AML-193 (cell line): Measurements from ENCODE around the gene MAVS.
"Not testable (repeated sequence)": the region's sequence is repeated elsewhere in the genome, so short reads cannot be mapped to it uniquely, and the experiment has no call there.

ENCODE experiments used
- DNase-seq, 2 experiments: peaks; one replicate each; lab custom pipeline; 2025; lab: John Stamatoyannopoulos, UW

The MAVS gene

GRCh38 chr20:3888622-3889488 is 42.2 kb downstream of the MAVS start, which contains the start of gene PANK2:
PANK2 (plus strand) TSS chr20:3889387.
- DNase-seq = peak; percentile 90 to 91

- DNase-seq = no peak
These were observed 43.1 kb downstream of the MAVS start for GRCh38 chr20:3889489-3890397.

- peak; percentile 19 to 30 for DNase-seq
These were observed 43.7 kb downstream of the MAVS start for GRCh38 chr20:3890398-3890751.

- DNase-seq = no peak
These were observed 44.6 kb downstream of the MAVS start for GRCh38 chr20:3890999-3891929.

GRCh38 chr20:3894796-3895195 is 48.2 kb downstream of the MAVS start:
- DNase-seq = no peak

GRCh38 chr20:3896302-3896701 is 49.7 kb downstream of the MAVS start:
- DNase-seq = no peak

GRCh38 chr20:3896853-3897583 is 50.4 kb downstream of the MAVS start:
- no peak for DNase-seq

- not testable (repeated sequence) for DNase-seq
These were observed 51.5 kb downstream of the MAVS start for GRCh38 chr20:3898181-3898580.

- DNase-seq = no peak
These were observed 52.0 kb downstream of the MAVS start for GRCh38 chr20:3898639-3899038.

- no peak for DNase-seq
These were observed 53.6 kb downstream of the MAVS start for GRCh38 chr20:3900187-3900604.

- DNase-seq = peak; percentile 79 to 85
These were observed 54.5 kb downstream of the MAVS start for GRCh38 chr20:3901028-3901705.

- DNase-seq = no peak
These were observed 55.2 kb downstream of the MAVS start for GRCh38 chr20:3901706-3902440.

- no peak for DNase-seq
These were observed 55.8 kb downstream of the MAVS start for GRCh38 chr20:3902446-3902845.

GRCh38 chr20:3904224-3904623 is 57.6 kb downstream of the MAVS start:
- DNase-seq = no peak

- DNase-seq = no peak
These were observed 58.2 kb downstream of the MAVS start for GRCh38 chr20:3904857-3905256.

- DNase-seq = not testable (repeated sequence)
These were observed 60.4 kb downstream of the MAVS start for GRCh38 chr20:3906744-3907721.

- DNase-seq = no peak
These were observed 62.0 kb downstream of the MAVS start for GRCh38 chr20:3908667-3909066.

GRCh38 chr20:3909952-3910366 is 63.3 kb downstream of the MAVS start:
- no peak for DNase-seq
